NB4 (cell line): ENCODE data around the gene NDUFS1.
A peak's percentile ranks its signal among the peaks of the same experiment; 100 is the strongest.

ENCODE experiments used
- CTCF ChIP-seq: IDR thresholded peaks from one replicate; pipeline ENCODE4 v1.5.1; 2012; ENCODE audit warnings: low read depth, low read length
- MYC ChIP-seq: IDR thresholded peaks from 2 replicates; pipeline ENCODE4 v1.6.1; 2011; ENCODE audit warnings: low read depth, low read length
- POLR2A ChIP-seq: IDR thresholded peaks from 2 replicates; pipeline ENCODE4 v1.6.1; 2011; ENCODE audit warnings: mild to moderate bottlenecking; ENCODE audit not compliant: insufficient read length; ENCODE audit errors: extremely low read depth
- TF ChIP-seq, protein P1 (sequence below): IDR thresholded peaks from 2 replicates; pipeline ENCODE4 v1.6.1; 2011; ENCODE audit warnings: low read depth, low read length

DNA sequence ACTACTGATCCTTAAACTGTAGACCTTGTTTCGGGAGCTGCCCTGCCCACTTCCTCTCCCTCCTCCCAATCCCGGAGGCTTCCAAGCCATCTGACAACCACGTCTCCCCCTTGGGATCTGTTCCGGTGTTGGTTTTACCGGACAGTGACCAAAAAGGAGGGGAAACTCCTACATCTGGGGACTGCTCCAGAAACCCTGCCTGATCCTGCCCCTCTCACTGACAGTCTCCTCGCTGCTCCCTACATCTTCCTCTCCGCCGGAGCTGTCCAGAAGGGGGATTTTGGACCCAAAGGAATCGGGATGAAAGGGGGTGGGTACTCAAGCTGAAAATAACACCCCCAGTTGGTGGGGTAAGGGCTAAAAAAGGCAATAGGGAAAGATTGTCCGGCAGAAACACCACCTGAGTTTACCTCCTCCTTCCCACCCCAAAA is 74.8 kb downstream of the NDUFS1 start:
- peak; percentile 12 for TF ChIP-seq POLR2A
- TF ChIP-seq, protein P1, sequence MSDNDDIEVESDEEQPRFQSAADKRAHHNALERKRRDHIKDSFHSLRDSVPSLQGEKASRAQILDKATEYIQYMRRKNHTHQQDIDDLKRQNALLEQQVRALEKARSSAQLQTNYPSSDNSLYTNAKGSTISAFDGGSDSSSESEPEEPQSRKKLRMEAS: no peak
- no peak for TF ChIP-seq CTCF
- no peak for TF ChIP-seq MYC
